ENCODE results near the gene MTHFD1L.
"Not testable (repeated sequence)": the region's sequence is repeated elsewhere in the genome, so short reads cannot be mapped to it uniquely, and the experiment has no call there.

- TF ChIP-seq, protein P1, sequence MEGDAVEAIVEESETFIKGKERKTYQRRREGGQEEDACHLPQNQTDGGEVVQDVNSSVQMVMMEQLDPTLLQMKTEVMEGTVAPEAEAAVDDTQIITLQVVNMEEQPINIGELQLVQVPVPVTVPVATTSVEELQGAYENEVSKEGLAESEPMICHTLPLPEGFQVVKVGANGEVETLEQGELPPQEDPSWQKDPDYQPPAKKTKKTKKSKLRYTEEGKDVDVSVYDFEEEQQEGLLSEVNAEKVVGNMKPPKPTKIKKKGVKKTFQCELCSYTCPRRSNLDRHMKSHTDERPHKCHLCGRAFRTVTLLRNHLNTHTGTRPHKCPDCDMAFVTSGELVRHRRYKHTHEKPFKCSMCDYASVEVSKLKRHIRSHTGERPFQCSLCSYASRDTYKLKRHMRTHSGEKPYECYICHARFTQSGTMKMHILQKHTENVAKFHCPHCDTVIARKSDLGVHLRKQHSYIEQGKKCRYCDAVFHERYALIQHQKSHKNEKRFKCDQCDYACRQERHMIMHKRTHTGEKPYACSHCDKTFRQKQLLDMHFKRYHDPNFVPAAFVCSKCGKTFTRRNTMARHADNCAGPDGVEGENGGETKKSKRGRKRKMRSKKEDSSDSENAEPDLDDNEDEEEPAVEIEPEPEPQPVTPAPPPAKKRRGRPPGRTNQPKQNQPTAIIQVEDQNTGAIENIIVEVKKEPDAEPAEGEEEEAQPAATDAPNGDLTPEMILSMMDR (IDR thresholded peaks at IDR 0.05) = not testable (repeated sequence)
- not testable (repeated sequence) for TF ChIP-seq POLR2A (IDR thresholded peaks at IDR 0.05)
These were observed 177.4 kb downstream of the MTHFD1L start for GRCh38 chr6:151042911-151043330.
